GM12801 (cell line): ENCODE measurements around the gene CARMIL3.

Source experiments
- TF ChIP-seq, protein P1 (sequence below): IDR thresholded peaks from one replicate; pipeline ENCODE4 v1.5.1; 2011; ENCODE audit warnings: control low read depth; ENCODE audit not compliant: insufficient read length; ENCODE audit errors: extremely low read depth

The CARMIL3 gene

DNA sequence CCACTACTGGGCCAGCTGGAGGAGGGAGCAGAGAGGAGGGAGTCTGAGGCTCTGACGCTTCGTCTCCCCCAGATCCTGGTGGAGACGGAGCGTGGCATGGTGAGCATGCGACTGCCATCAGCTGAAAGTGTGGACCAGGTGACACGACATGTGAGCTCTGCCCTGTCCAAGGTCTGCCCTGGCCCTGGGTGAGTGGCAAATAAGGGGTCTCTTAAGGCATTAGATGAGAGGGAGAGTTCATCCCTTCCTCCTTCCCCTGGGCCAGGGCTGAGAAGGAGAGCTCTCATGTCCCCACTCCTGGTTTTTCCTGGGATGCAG is 2.5 kb downstream of the CARMIL3 start:
- TF ChIP-seq, protein P1, sequence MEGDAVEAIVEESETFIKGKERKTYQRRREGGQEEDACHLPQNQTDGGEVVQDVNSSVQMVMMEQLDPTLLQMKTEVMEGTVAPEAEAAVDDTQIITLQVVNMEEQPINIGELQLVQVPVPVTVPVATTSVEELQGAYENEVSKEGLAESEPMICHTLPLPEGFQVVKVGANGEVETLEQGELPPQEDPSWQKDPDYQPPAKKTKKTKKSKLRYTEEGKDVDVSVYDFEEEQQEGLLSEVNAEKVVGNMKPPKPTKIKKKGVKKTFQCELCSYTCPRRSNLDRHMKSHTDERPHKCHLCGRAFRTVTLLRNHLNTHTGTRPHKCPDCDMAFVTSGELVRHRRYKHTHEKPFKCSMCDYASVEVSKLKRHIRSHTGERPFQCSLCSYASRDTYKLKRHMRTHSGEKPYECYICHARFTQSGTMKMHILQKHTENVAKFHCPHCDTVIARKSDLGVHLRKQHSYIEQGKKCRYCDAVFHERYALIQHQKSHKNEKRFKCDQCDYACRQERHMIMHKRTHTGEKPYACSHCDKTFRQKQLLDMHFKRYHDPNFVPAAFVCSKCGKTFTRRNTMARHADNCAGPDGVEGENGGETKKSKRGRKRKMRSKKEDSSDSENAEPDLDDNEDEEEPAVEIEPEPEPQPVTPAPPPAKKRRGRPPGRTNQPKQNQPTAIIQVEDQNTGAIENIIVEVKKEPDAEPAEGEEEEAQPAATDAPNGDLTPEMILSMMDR: no peak

DNA sequence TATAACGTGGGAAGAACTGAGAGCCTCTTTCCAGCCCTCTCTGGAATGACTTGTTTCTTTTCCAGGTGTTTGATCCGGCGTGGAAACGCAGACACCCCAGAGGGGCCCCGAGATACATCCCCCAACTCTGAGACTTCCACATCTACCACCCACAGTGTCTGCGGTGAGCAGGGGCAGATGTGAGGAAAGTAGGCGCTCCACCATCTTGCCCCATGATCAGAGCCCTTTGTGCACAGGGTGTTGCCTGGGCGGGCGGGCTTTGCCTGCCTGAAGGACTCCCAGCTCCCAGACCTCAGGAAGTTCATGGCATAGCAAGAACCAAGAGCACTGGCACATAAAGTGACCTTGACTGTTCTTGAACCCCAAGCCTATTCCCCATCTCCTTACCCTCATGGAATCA is 2.8 kb downstream of the CARMIL3 start:
- TF ChIP-seq, protein P1: no peak

DNA sequence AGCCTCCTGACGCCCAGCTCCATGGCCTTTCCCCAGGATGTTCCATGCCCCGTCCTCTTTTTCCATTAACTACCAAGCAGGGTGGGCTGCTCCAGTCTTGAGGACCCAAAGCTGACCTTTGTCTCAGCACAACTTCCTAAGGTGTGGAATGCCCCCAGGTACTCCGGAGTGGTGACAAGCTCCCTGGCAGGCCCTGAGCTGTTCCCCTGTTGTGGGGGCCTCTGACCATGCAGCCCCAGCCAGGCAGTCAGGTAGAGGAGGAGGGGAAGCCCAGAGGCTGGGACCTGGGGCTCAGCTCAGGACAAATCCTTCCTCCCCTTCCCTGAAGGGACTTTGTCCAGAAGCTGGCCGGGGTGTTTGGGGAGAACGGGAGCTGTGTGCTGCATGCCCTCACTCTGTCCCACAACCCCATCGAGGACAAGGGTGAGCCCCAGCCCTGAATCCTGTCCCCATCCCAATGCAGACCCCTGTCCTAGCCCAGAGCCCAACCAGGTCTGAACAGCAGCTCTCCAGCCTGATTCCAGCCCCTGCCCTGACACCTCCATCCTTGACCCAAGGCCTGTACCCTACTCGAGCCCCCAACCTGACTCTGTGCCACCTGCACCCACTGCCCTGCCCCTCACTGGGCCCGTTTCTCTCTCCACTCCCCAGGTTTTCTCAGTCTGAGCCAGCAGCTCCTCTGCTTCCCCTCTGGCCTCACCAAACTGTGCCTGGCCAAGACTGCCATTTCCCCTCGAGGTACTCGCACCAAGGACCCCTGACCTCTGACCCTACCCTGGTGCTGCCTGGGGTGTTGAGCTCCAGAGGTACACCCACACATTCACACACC is 4.4 kb downstream of the CARMIL3 start:
- TF ChIP-seq, protein P1: no peak

DNA sequence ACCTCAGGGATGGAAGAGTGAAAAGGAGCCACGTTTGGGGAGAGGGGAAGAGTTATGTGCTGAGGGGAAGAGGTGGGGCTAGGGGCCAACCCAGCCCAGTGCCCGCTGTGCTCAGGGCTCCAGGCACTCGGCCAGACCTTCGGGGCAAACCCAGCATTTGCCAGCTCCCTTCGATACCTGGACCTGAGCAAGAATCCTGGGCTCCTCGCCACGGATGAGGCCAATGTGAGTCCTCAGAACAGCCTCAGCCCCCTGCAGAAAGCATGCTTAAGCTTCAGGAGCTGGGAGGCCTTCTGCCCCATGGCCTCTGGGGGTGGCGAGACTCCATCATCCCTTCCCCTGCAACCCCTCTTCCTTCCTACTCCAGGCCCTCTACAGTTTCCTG is 5.0 kb downstream of the CARMIL3 start:
- TF ChIP-seq, protein P1: no peak

DNA sequence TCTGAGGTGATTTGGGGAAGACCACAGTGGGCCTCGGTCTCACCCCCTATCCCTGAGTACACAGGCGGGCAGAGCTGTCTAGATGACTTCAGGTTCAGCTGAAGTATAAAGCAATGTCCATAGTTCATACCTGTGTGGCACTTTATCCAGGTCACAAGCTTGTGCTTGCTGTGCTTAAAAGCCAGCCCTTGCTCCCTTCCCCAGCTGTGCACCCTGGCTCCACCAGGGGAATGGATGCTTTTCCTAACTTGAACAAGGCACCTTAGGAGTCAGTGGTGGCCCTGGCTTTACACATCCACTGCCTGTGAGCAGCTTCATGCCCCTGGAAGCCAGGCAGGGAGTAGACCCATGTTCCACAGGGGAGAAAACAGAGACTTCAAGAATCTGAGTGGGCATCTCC is 5.5 kb downstream of the CARMIL3 start:
- TF ChIP-seq, protein P1: no peak

DNA sequence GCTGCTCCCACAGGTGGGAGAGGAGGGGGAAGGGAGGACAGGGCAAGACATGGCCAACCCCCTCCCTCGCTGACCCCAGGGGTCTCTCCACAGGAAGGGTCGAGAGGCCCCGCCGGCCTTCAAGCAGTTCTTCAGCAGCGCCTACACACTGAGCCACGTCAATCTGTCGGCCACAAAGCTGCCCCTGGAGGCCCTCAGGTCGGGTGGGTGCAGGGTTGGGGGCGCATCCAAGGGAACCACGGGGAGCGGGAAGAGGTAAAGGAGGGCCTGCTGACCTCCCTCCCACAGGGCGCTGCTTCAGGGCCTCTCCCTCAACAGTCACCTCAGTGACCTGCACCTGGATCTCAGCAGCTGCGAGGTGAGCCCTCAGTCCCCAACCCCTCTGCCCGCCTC is 6.1 kb downstream of the CARMIL3 start:
- TF ChIP-seq, protein P1: no peak

DNA sequence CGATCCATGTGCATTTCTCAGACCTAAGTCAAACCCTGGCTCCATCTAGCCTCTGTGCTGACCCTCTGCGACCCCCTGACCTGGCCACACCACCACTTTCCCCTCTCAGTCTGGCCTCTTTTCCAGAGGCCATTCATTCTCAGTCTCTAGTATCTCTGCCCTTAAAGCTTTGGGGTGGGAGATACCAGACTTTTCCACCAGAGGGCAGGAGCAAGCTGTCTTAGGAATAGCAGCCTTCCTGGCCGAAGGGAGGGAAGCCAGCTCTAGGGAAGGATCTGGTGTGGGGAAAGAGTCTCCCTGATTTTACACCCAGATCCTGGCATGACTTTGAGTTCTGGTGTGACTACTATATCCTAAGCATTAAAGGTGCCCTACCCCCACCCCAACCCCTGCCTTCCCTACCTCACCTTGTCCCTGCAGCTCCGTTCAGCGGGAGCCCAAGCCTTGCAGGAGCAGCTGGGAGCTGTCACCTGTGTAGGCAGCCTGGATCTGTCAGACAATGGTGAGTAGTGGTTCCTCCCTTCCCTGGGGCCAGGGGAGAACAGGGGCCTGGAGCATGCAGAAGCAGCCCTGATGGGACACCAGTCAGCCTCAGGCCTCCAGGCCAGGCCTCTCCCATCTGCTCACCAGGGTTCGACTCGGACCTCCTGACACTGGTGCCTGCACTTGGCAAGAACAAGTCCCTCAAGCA is 6.6 kb downstream of the CARMIL3 start:
- TF ChIP-seq, protein P1: no peak
